HepG2 (cell line): Measurements from ENCODE around the gene NFASC. TPM values are rescaled to one million over a fixed set of nuclear protein-coding genes. Genes with fewer than 3 reads are reported as not detected.
A peak's percentile ranks its signal among the peaks of the same experiment; 100 is the strongest.

Source experiments
- ERF ChIP-seq: IDR thresholded peaks from 2 replicates; pipeline ENCODE4 v1.6.1; 2018; ENCODE audit warnings: missing biosample characterization, missing genetic modification reagents
- FOXO4 ChIP-seq: sonication (generic); formaldehyde crosslinking; conservative IDR thresholded peaks from 2 replicates; pipeline ENCODE4 v1.8.1; 2023; ENCODE audit warnings: missing genetic modification reagents
- HMGA1 ChIP-seq: sonication (generic); formaldehyde crosslinking; conservative IDR thresholded peaks from 2 replicates; pipeline ENCODE4 v1.4.0; 2020; ENCODE audit warnings: missing genetic modification reagents
- KLF11 ChIP-seq: IDR thresholded peaks from 2 replicates; pipeline ENCODE4 v1.6.1; 2016; ENCODE audit warnings: missing compliant biosample characterization
- MED13 ChIP-seq: sonication (generic); formaldehyde crosslinking; IDR thresholded peaks from 2 replicates; pipeline ENCODE4 v1.5.0; 2020; ENCODE audit warnings: missing genetic modification reagents
- MEIS2 ChIP-seq: sonication (generic); formaldehyde crosslinking; IDR thresholded peaks from 2 replicates; pipeline ENCODE4 v1.9.0; 2021; ENCODE audit warnings: mild to moderate bottlenecking, missing genetic modification reagents
- PRMT3 ChIP-seq: sonication (generic); formaldehyde crosslinking; IDR thresholded peaks from 2 replicates; pipeline ENCODE4 v1.8.1; 2022; ENCODE audit warnings: low read depth, mild to moderate bottlenecking, moderate library complexity, missing genetic modification reagents, borderline replicate concordance
- SALL1 ChIP-seq: sonication (generic); formaldehyde crosslinking; IDR thresholded peaks from 2 replicates; pipeline ENCODE4 v1.8.0; 2022; ENCODE audit warnings: mild to moderate bottlenecking, missing genetic modification reagents
- SP2 ChIP-seq: sonication (generic); formaldehyde crosslinking; IDR thresholded peaks from 2 replicates; pipeline ENCODE4 v1.5.1; 2020; ENCODE audit warnings: mild to moderate bottlenecking, missing genetic modification reagents
- THAP11 ChIP-seq: IDR thresholded peaks from 2 replicates; pipeline ENCODE4 v1.6.1; 2016; ENCODE audit warnings: missing biosample characterization, missing genetic modification reagents
- WIZ ChIP-seq: sonication (generic); formaldehyde crosslinking; IDR thresholded peaks from 2 replicates; pipeline ENCODE4 v1.5.1; 2020; ENCODE audit warnings: mild to moderate bottlenecking, missing genetic modification reagents
- XRCC5 ChIP-seq: fragments of 200-400 bp; formaldehyde crosslinking; optimal IDR thresholded peaks from 2 replicates; pipeline ENCODE3; 2017; ENCODE audit warnings: mild to moderate bottlenecking, low read length
- ZNF124 ChIP-seq: sonication (generic); formaldehyde crosslinking; IDR thresholded peaks from 2 replicates; pipeline ENCODE4 v1.4.0; 2020; ENCODE audit warnings: missing genetic modification reagents
- ZNF441 ChIP-seq: sonication (generic); formaldehyde crosslinking; IDR thresholded peaks from 2 replicates; pipeline ENCODE4 v1.7.0; 2021; ENCODE audit warnings: missing genetic modification reagents, borderline replicate concordance
- ZNF574 ChIP-seq: sonication (generic); formaldehyde crosslinking; IDR thresholded peaks from 2 replicates; pipeline ENCODE4 v1.4.0; 2020; ENCODE audit warnings: missing genetic modification reagents
- ZNF878 ChIP-seq: sonication (generic); formaldehyde crosslinking; IDR thresholded peaks from 2 replicates; pipeline ENCODE4 v1.8.1; 2023; ENCODE audit warnings: mild to moderate bottlenecking, missing genetic modification reagents, moderate library complexity
- ZSCAN9 ChIP-seq: IDR thresholded peaks from 2 replicates; pipeline ENCODE4 v1.6.1; 2016; ENCODE audit warnings: borderline replicate concordance
- polyA plus RNA-seq, 8 experiments: library from polyadenylated mRNA; depleted of rRNA in 3 of 8; stranded (reverse) in 7 of 8; unstranded in 1 of 8; fragments of >200 nt; fragmentation: Illumina TruSeq in 4 of 8; extraction: Trizol in 4 of 8; gene quantifications; 2 replicates each; pipeline versions ENCODE4 v1.2.1 to v1.2.3, GENCODE V29; 2011 to 2016; ENCODE audit warnings: low read depth in 4 of 8, missing spikeins in 1 of 8, mixed read lengths in 1 of 8; ENCODE audit not compliant: insufficient read depth in 1 of 8
- total RNA-seq, 5 experiments: library from RNA; depleted of rRNA; stranded (reverse); fragments of >200 nt; fragmentation: Illumina TruSeq; extraction: Trizol; gene quantifications; 2 replicates each; pipeline ENCODE4 v1.2.3, GENCODE V29; 2016; ENCODE audit warnings: low read depth in 1 of 5
- TF ChIP-seq, protein P1 (sequence below): sonication (generic); formaldehyde crosslinking; IDR thresholded peaks from 2 replicates; pipeline ENCODE4 v1.5.0; 2020; ENCODE audit warnings: mild to moderate bottlenecking, missing genetic modification reagents
- TF ChIP-seq, protein P2 (sequence below): conservative IDR thresholded peaks from 2 replicates; pipeline ENCODE4 v1.6.1; 2018; ENCODE audit warnings: missing genetic modification reagents
- TF ChIP-seq, protein P3 (sequence below): sonication (generic); formaldehyde crosslinking; IDR thresholded peaks from 2 replicates; pipeline ENCODE4 v1.9.0; 2021; ENCODE audit warnings: missing genetic modification reagents, borderline replicate concordance

NFASC gene
- total and polyA plus RNA-seq, 2 of the 13 experiments (the other 11 are each of a cell fraction or from before 2014, with no cell fraction given): not detected

GRCh38 chr1:204837440-204838084 lies 33.1 kb upstream of the NFASC start (continued):
- TF ChIP-seq ZNF574: 0 out of 2 replicates have a peak, but pooled peaks have one; percentile 43
- TF ChIP-seq KLF11: 0 out of 2 replicates have a peak, but pooled peaks have one; percentile 54
- 0 out of 2 replicates have a peak, but pooled peaks have one; percentile 18 for TF ChIP-seq THAP11 (CRISPR knock-in tag)
- 0 out of 2 replicates have a peak, but pooled peaks have one; percentile 33 for TF ChIP-seq MED13 (CRISPR knock-in tag)
- TF ChIP-seq, protein P1, sequence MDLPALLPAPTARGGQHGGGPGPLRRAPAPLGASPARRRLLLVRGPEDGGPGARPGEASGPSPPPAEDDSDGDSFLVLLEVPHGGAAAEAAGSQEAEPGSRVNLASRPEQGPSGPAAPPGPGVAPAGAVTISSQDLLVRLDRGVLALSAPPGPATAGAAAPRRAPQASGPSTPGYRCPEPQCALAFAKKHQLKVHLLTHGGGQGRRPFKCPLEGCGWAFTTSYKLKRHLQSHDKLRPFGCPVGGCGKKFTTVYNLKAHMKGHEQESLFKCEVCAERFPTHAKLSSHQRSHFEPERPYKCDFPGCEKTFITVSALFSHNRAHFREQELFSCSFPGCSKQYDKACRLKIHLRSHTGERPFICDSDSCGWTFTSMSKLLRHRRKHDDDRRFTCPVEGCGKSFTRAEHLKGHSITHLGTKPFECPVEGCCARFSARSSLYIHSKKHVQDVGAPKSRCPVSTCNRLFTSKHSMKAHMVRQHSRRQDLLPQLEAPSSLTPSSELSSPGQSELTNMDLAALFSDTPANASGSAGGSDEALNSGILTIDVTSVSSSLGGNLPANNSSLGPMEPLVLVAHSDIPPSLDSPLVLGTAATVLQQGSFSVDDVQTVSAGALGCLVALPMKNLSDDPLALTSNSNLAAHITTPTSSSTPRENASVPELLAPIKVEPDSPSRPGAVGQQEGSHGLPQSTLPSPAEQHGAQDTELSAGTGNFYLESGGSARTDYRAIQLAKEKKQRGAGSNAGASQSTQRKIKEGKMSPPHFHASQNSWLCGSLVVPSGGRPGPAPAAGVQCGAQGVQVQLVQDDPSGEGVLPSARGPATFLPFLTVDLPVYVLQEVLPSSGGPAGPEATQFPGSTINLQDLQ (CRISPR knock-in tag): no peak
- peak; percentile 53; the same call in 1 of the 2 replicates for TF ChIP-seq ERF
- 0 out of 2 replicates have a peak, but pooled peaks have one; percentile 36 for TF ChIP-seq FOXO4 (CRISPR knock-in tag)
- no peak for TF ChIP-seq ZNF878 (CRISPR knock-in tag)
- peak; percentile 49; the same call in 1 of the 2 replicates for TF ChIP-seq ZNF124 (CRISPR knock-in tag)
- TF ChIP-seq ZNF441 (CRISPR knock-in tag): peak; percentile 29; the same call in 1 of the 2 replicates
- 0 out of 2 replicates have a peak, but pooled peaks have one; percentile 41 for TF ChIP-seq ZSCAN9
- peak; percentile 40; the same call in 1 of the 2 replicates for TF ChIP-seq SALL1 (CRISPR knock-in tag)
- no peak for TF ChIP-seq SP2 (CRISPR knock-in tag)
- TF ChIP-seq HMGA1 (CRISPR knock-in tag): no peak
- TF ChIP-seq MEIS2 (CRISPR knock-in tag): peak; percentile 53; the same call in 1 of the 2 replicates
- peak; percentile 81; the same call in 1 of the 2 replicates for TF ChIP-seq WIZ (CRISPR knock-in tag)
- TF ChIP-seq, protein P2, sequence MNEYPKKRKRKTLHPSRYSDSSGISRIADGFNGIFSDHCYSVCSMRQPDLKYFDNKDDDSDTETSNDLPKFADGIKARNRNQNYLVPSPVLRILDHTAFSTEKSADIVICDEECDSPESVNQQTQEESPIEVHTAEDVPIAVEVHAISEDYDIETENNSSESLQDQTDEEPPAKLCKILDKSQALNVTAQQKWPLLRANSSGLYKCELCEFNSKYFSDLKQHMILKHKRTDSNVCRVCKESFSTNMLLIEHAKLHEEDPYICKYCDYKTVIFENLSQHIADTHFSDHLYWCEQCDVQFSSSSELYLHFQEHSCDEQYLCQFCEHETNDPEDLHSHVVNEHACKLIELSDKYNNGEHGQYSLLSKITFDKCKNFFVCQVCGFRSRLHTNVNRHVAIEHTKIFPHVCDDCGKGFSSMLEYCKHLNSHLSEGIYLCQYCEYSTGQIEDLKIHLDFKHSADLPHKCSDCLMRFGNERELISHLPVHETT (CRISPR knock-in tag): 0 out of 2 replicates have a peak, but pooled peaks have one; percentile 35
- no peak for TF ChIP-seq PRMT3 (CRISPR knock-in tag)
- TF ChIP-seq XRCC5: no peak
- TF ChIP-seq, protein P3, sequence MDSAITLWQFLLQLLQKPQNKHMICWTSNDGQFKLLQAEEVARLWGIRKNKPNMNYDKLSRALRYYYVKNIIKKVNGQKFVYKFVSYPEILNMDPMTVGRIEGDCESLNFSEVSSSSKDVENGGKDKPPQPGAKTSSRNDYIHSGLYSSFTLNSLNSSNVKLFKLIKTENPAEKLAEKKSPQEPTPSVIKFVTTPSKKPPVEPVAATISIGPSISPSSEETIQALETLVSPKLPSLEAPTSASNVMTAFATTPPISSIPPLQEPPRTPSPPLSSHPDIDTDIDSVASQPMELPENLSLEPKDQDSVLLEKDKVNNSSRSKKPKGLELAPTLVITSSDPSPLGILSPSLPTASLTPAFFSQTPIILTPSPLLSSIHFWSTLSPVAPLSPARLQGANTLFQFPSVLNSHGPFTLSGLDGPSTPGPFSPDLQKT (CRISPR knock-in tag): no peak
